Measurements from ENCODE around the gene OR51E2. TPM values are rescaled to one million over a fixed set of nuclear protein-coding genes. Genes with fewer than 3 reads are reported as not detected.

The OR51E2 gene
- total and polyA plus RNA-seq, 2 of the 8 experiments (the other 6 are each of a cell fraction or from before 2014, with no cell fraction given): not detected

- Histone ChIP-seq H3K4ac (replicated peaks; ENCODE audit: insufficient read length, low read depth, low read length) (no peak overlapping the region), H4K91ac (replicated peaks; ENCODE audit: insufficient read length, low read length) (no peak overlapping the region), H3K4me2 (ENCODE audit: insufficient read depth in 1 of 2, low read depth in 2 of 2, low read length in 2 of 2) (no peak overlapping the region), H3K36me3 (ENCODE audit: control insufficient read depth in 2 of 4, insufficient read depth in 4 of 4, low read length in 3 of 4) (no peaks in the 10 kb centered on the region), H2AFZ (ENCODE audit: low read length) (no peak overlapping the region), H3K79me1 (ENCODE audit: low read depth, low read length) (no peaks in the 10 kb centered on the region), H2AK5ac (ENCODE audit: low read depth, low read length) (no peak overlapping the region), H3K79me2 (ENCODE audit: control insufficient read depth in 1 of 2, insufficient read depth in 2 of 2, low read length in 2 of 2) (no peaks in the 10 kb centered on the region), H3K23ac (ENCODE audit: insufficient read length) (no peak overlapping the region), H2BK120ac (replicated peaks; ENCODE audit: low read depth, low read length) (no peak overlapping the region), H3K18ac (ENCODE audit: extremely low read depth, low read length) (no peak overlapping the region), H4K8ac (ENCODE audit: extremely low read depth, insufficient read depth, low read length) (no peak overlapping the region), H2BK15ac (ENCODE audit: low read length) (no peak overlapping the region), H4K20me1 (replicated peaks in 1 of 2; ENCODE audit: control insufficient read depth in 1 of 2, insufficient read depth in 2 of 2, low read length in 2 of 2) (no peaks in the 10 kb centered on the region), H3K14ac (ENCODE audit: insufficient read length) (no peak overlapping the region), H3K23me2 (ENCODE audit: low read depth, low read length) (no peaks in the 10 kb centered on the region), H4K5ac (ENCODE audit: insufficient read length, low read depth, low read length) (no peak overlapping the region), H3K56ac (replicated peaks; ENCODE audit: insufficient read length, low read depth, low read length) (no peak overlapping the region), H2BK20ac (ENCODE audit: low read length) (no peak overlapping the region), H3K4me3 (ENCODE audit: extremely low read depth in 1 of 4, insufficient read depth in 2 of 4, low read depth in 3 of 4, low read length in 4 of 4) (no peak overlapping the region), H3K27me3 (replicated peaks in 1 of 4; ENCODE audit: control insufficient read depth in 3 of 4, extremely low read depth in 1 of 4, insufficient read depth in 3 of 4, low read length in 3 of 4) (no peaks in the 10 kb centered on the region), H3K27ac (ENCODE audit: low read depth, low read length) (no peak overlapping the region), H3K9me3 (ENCODE audit: insufficient read depth in 2 of 2, low read depth in 1 of 2, low read length in 1 of 2) (no peaks in the 10 kb centered on the region), H2BK12ac (ENCODE audit: low read depth, low read length) (no peak overlapping the region), H3K9ac (replicated peaks in 1 of 4; ENCODE audit: extremely low read depth in 1 of 4, low read depth in 3 of 4, low read length in 3 of 4) (no peak overlapping the region), H3K4me1 (replicated peaks in 1 of 4; ENCODE audit: control insufficient read depth in 3 of 4, insufficient read depth in 4 of 4, low read length in 3 of 4) (peaks cover 0 to 7% (median 5%) of the 10 kb centered on the region in 4 experiments; a peak in 4 of 7 replicates), H2BK5ac (ENCODE audit: low read depth, low read length) (no peak overlapping the region)
- CTCF ChIA-PET (ENCODE audit: partially characterized antibody): interaction anchor here (0.8 to 1.1 kb wide), 2 partner anchors 19 to 22 kb away, joined by 3 read pairs; no protein-coding TSS in a partner anchor
- POLR2A ChIA-PET (ENCODE audit: partially characterized antibody): no interaction called here
- no peak for DNase-seq (ENCODE audit: low read depth in 1 of 2, low spot score in 2 of 2)
- 90% methylated on average over 1 of the region's 1 CpG; no CpG with 5 or more reads in 1 of the 2 experiments for WGBS, 2 experiments (ENCODE audit: extremely low coverage in 1 of 2, insufficient coverage in 1 of 2, insufficient read length in 1 of 2, insufficient replicate concordance in 2 of 2, low coverage in 1 of 2, low lambda C conversion rate in 2 of 2, missing lambda C conversion rate in 1 of 2)
- TF ChIP-seq HDAC6 (IDR thresholded peaks at IDR 0.05; ENCODE audit: low read depth, low read length) (no peak), TBP (IDR thresholded peaks at IDR 0.05; ENCODE audit: low read depth, low read length) (no peak), GTF2F1 (IDR thresholded peaks at IDR 0.05; ENCODE audit: borderline replicate concordance, low read depth, low read length) (no peak), KDM5A (IDR thresholded peaks at IDR 0.05; ENCODE audit: low read length) (no peak), SIN3A (conservative IDR thresholded peaks at IDR 0.05 in 1 of 2, IDR thresholded peaks at IDR 0.05 in 1 of 2; ENCODE audit: low read depth in 1 of 2, low read length in 2 of 2) (no peak), NANOG (IDR thresholded peaks at IDR 0.05; ENCODE audit: insufficient read depth, low read depth, low read length, poor library complexity, severe bottlenecking) (no peak), JUN (IDR thresholded peaks at IDR 0.05; ENCODE audit: low read depth, low read length) (no peak), SP1 (IDR thresholded peaks at IDR 0.05; ENCODE audit: low read depth, low read length) (no peak), KDM1A (IDR thresholded peaks at IDR 0.05; ENCODE audit: borderline replicate concordance, low read length) (no peak), KDM4A (IDR thresholded peaks at IDR 0.05; ENCODE audit: low read depth, low read length, severe bottlenecking) (no peak), TAF7 (optimal IDR thresholded peaks at IDR 0.05; ENCODE audit: borderline replicate concordance, low read depth, low read length) (no peak), SUZ12 (IDR thresholded peaks at IDR 0.05; ENCODE audit: low read length) (no peak)
- TF ChIP-seq, protein P1, sequence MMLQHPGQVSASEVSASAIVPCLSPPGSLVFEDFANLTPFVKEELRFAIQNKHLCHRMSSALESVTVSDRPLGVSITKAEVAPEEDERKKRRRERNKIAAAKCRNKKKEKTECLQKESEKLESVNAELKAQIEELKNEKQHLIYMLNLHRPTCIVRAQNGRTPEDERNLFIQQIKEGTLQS (IDR thresholded peaks at IDR 0.05; ENCODE audit: insufficient read depth, low read depth, low read length): no peak
- no peak for FAIRE-seq
Observed at GRCh38 chr11:4700436-4700820, 2.8 kb upstream of the OR51E2 start.
